Measurements from ENCODE around the gene ROR1.

- TF ChIP-seq CTCF (conservative IDR thresholded peaks at IDR 0.05; ENCODE audit: low read depth, low read length) (no peak), RFX5 (IDR thresholded peaks at IDR 0.05; ENCODE audit: low read depth, low read length) (no peak), MAFK (IDR thresholded peaks at IDR 0.05; ENCODE audit: low read depth, low read length) (no peak), NFE2L2 (IDR thresholded peaks at IDR 0.05; ENCODE audit: low read depth, low read length) (no peak), POLR2A (IDR thresholded peaks at IDR 0.05; ENCODE audit: low read depth, low read length) (no peak), FOS (IDR thresholded peaks at IDR 0.05; ENCODE audit: low read depth, low read length) (no peak), CEBPB (IDR thresholded peaks at IDR 0.05; ENCODE audit: low read depth, low read length) (no peak), SMC3 (IDR thresholded peaks at IDR 0.05; ENCODE audit: low read depth, low read length) (no peak), ELK1 (IDR thresholded peaks at IDR 0.05; ENCODE audit: borderline replicate concordance, low read depth, low read length) (no peak), RAD21 (IDR thresholded peaks at IDR 0.05; ENCODE audit: low read length) (no peak), USF2 (IDR thresholded peaks at IDR 0.05; ENCODE audit: low read depth, low read length) (no peak), BHLHE40 (IDR thresholded peaks at IDR 0.05; ENCODE audit: low read depth, low read length) (no peak)
These were observed 207.1 kb downstream of the ROR1 start for GRCh38 chr1:63980740-63981407.
